Pons (tissue), 1 donor: Measurements from ENCODE around the gene TMEM183A.
"Not testable (repeated sequence)": the region's sequence is repeated elsewhere in the genome, so short reads cannot be mapped to it uniquely, and the experiment has no call there.

Source experiments
- DNase-seq: peaks from one replicate; pipeline ENCODE4 v3.0.0-alpha.2; 2016; ENCODE audit warnings: low spot score

TMEM183A gene

GRCh38 chr1:203006948-203007871, at the start of gene TMEM183A:
TSS of gene TMEM183A (plus strand) at chr1:203007374. CDS start at chr1:203007466, 92 bp downstream.
- peak; percentile 95 for DNase-seq

GRCh38 chr1:202957733-202958543, 49.2 kb upstream of the TMEM183A start, which contains the start of gene ADIPOR1:
TSS of gene ADIPOR1 (minus strand) at chr1:202958312. CDS start at chr1:202951070, 7,242 bp downstream.
- DNase-seq: peak; percentile 87

- DNase-seq: no peak
Observed at GRCh38 chr1:202958544-202959275, 48.5 kb upstream of the TMEM183A start.

DNA sequence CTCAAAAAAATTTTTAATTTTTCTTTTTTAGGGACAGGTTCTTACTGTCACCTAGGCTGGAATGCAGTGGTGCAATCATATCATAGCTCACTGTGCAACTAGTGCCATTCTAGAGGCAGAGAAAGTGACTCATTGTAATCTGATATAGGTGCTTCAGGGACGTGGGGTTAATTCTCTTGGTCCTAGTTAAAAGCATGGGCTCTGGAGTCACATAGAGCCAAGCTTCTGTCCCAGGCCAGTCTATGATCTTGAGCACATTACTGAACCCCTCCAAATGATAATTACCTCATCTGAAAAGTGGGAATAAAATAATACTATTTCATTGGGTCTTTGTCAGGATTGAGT, 47.9 kb upstream of the TMEM183A start:
- DNase-seq: no peak

DNA sequence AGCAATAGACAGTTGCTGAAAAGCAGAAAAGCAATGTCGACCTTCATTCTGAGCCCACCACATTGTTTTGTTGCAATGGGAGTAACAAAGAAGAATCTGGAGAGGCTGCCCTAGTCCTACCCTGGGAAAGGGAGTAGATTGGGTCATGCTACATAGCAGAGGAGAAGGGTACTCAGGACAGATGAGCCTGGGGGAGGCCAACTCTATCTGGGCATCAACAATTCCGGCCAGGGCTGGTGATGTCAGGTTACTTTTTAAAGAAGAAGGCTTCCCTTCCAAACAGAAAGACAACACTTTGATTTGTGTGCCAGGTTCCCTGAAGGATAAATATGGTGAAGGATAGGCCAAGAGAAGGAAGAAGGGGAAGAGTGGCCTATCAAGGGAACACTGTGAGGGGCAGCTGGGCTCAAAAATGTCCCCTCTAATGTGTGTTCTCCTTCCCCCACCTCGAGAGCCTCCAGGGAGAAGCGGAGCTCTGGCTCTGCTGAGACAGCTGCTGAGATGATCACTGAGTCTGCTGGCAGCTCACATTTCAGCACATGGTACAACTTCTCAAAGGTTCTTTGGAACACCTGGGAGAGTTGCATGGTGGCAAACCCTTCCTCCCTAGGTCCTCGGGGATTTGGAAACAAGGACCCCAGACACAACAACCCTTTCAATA, 45.8 kb upstream of the TMEM183A start:
- DNase-seq: no peak

GRCh38 chr1:202964791-202965410, 42.3 kb upstream of the TMEM183A start:
- no peak for DNase-seq

- DNase-seq: no peak
Observed at GRCh38 chr1:202965422-202965821, 41.8 kb upstream of the TMEM183A start.

GRCh38 chr1:202966006-202966898, 40.9 kb upstream of the TMEM183A start:
- peak; percentile 16 for DNase-seq

GRCh38 chr1:202967684-202968281, 39.4 kb upstream of the TMEM183A start:
- peak; percentile 63 for DNase-seq

- DNase-seq: no peak
Observed at GRCh38 chr1:202968351-202968750, 38.8 kb upstream of the TMEM183A start.

GRCh38 chr1:202968895-202969295, 38.3 kb upstream of the TMEM183A start:
- peak; percentile 93 for DNase-seq

- DNase-seq: no peak
Observed at GRCh38 chr1:202972046-202972445, 35.1 kb upstream of the TMEM183A start.

DNA sequence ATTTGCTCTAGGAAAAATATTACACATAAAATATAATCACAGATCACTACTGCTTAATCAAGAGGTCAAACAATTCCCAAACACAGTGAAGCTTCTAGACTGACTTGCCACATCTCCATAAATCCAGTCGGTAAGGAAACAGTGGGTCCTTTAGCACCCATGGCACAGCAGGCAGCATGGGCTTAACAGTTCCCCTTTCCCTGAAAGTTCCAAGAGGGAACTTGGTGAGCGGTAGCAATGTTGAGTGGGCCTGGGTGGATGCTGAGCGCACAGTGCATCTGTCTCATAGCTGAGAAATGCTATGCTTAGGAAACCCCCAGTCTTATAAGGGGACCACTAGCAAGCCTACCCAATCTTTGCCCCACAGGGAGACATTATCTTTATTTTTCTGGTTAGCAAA, 32.3 kb upstream of the TMEM183A start:
- DNase-seq: no peak

DNA sequence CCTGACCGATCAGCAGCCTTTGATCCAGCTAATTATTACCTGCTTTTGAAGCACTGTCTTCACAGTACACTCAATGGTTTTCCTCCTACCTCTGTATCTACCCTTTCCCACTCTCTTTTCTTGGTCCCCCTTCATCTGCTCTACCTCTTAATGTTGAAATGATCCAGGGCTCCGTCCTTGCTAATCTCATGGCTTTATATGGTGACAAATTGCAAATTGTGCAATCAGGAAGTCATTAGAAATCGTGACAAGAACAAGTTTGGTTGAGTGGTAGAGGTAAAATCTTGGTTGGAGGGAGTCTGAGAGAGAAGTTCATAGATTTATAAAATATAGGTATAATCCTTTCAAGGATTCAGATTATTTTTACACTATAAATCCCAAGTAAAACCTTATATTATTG, 30.5 kb upstream of the TMEM183A start:
- no peak for DNase-seq

GRCh38 chr1:202979459-202979858, 27.7 kb upstream of the TMEM183A start:
- no peak for DNase-seq

DNA sequence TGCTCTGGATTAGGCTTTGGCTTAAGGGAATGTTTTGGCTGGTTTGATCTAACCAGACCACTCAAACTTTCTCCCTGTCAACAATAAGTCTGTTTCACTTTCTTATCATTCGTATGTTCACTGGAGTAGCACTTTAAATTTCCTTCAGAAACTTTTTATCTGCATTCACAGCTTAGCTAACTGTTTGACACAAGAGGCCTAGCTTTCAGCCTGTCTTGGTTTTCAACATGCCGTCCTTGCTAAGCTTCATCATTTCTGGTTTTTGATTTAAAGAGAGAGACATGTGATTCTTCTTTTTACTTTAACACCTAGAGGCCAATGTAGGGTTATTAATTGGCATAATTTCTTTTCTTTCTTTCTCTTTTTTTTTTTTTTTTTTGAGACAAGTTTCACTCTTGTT, 25.2 kb upstream of the TMEM183A start:
- DNase-seq: no peak

DNA sequence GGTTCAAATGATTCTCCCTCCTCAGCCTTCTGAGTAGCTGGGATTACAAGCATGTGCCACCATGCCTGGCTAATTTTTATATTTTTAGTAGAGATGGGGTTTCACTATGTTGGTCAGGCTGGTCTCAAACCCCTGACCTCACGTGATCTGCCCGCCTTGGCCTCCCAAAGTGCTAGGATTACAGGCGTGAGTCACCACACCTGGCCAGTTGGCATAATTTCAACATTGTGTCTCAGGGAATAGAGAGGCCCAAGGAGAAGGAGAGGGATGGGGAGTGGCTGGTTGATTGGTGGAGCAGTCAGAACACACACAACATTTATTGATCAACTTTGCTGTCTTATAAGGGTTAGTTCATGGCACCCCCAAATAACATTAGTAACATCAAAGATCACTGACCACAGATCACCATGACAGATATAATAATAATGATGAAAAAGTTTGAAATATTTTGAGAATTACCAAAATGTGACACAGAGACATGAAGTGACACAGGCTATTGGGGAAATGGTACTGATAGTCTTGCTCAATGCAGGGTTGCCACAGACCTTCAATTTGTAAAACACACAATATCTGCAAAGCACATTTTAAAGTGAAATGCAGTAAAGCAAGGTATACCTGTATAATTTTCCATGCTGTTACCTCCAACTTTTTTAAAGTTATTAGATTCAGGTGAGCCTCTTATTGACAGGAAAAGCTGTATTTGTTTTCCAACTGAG, 24.3 kb upstream of the TMEM183A start:
- DNase-seq: no peak

DNA sequence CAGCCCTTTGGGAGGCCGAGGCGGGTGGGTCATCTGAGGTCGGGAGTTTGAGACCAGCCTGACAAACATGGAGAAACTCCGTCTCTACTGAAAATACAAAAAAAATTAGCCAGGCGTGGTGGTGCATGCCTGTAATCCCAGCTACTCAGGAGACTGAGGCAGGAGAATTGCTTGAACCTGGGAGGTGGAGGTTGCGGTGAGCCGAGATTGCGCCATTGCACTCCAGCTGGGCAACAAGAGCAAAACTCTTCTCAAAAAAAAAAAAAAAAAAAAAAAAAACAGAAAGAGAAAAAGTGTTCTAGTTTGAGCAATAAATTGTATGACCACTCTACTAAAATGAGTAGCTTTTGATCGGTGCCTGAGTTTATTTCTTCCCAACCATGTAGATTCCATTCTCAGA, 21.1 kb upstream of the TMEM183A start:
- not testable (repeated sequence) for DNase-seq

GRCh38 chr1:202987255-202987654, 19.9 kb upstream of the TMEM183A start:
- DNase-seq: no peak
